Body of pancreas (tissue), 4 donors: ENCODE data around the gene FANCD2OS. TPM values are rescaled to one million over a fixed set of nuclear protein-coding genes. Genes with fewer than 3 reads are reported as not detected.
"Not testable (repeated sequence)": the region's sequence is repeated elsewhere in the genome, so short reads cannot be mapped to it uniquely, and the experiment has no call there.

Experiments used
- ATAC-seq: fragments of 150-250 bp; one replicate; pipeline ENCODE4 v1.9.1; 2016
- DNase-seq, 4 donors: peaks; one replicate each; pipeline ENCODE4 v3.0.0-alpha.2; 2019
- H3K27ac ChIP-seq, 4 donors: fragments of 200-600 bp; sonication (generic); 1 replicate in 3 of 4; 2 replicates in 1 of 4; pipeline versions ENCODE4 v1.5.1 to v1.6.1; 2016 to 2019; ENCODE audit warnings: mild to moderate bottlenecking in 1 of 4, mixed read lengths in 1 of 4, moderate library complexity in 1 of 4
- H3K27me3 ChIP-seq, 2 donors: fragments of 200-600 bp; sonication (generic); one replicate each; pipeline ENCODE4 v1.6.0; 2016; ENCODE audit warnings: mild to moderate bottlenecking in 1 of 2
- H3K36me3 ChIP-seq, 2 donors: fragments of 200-600 bp; sonication (generic); replicated peaks in 1 of 2; 2 replicates each; pipeline ENCODE4 v1.5.1; 2016; ENCODE audit warnings: low read depth in 2 of 2; ENCODE audit not compliant: insufficient read depth in 1 of 2
- H3K4me1 ChIP-seq: fragments of 200-600 bp; sonication (generic); one replicate; pipeline ENCODE4 v1.6.0; 2016
- H3K4me3 ChIP-seq, 2 donors: fragments of 200-600 bp; sonication (generic); 1 replicate in 1 of 2; 2 replicates in 1 of 2; pipeline ENCODE4 v1.5.1; 2016 to 2019
- H3K9me3 ChIP-seq, 3 donors: fragments of 200-600 bp; sonication (generic); 1 replicate in 2 of 3; 2 replicates in 1 of 3; pipeline ENCODE4 v1.5.1; 2016
- CTCF ChIP-seq, 7 experiments: fragments of 450-650 bp in 4 of 7; fragments of 200-600 bp in 3 of 7; sonication (generic) in 3 of 7; IDR thresholded peaks; one replicate each; pipeline ENCODE4 v1.5.1; 2016 to 2019; ENCODE audit warnings: antibody characterized with exemption in 7 of 7
- POLR2A ChIP-seq, 3 donors: fragments of 450-650 bp; IDR thresholded peaks; one replicate each; pipeline ENCODE4 v1.6.1; 2016; ENCODE audit warnings: antibody characterized with exemption in 3 of 3, mild to moderate bottlenecking in 2 of 3
- WGBS, 2 donors: methylation state at CpG; one replicate each; pipeline ENCODE4 v1.1.5; 2017; 5-methylcytosine and 5-hydroxymethylcytosine counted together
- intact Hi-C: fragments of 100-400 bp; cut with DNase I; formaldehyde crosslinking; loops from one replicate; pipeline ENCODE4 v1.15.1; 2023
- total RNA-seq, 2 donors: library from RNA; depleted of rRNA; stranded (reverse); fragments of >200 nt; gene quantifications; one replicate each; pipeline ENCODE4 v1.1.0, GENCODE V29; 2016

FANCD2OS gene
- total RNA-seq, 2 donors from 2014 or later = not detected

- DNase-seq = peak in 3 of 4 donors; percentile 19 to 68 (median 49)
- H3K9me3 ChIP-seq = no peaks in the 10 kb centered on the region
- H3K36me3 ChIP-seq = no peaks in the 10 kb centered on the region
- H3K4me3 ChIP-seq = no peak overlapping the region
- 53 to 63% methylated on average over 6 of the region's 6 CpGs for WGBS, 2 donors
- peak; percentile 72 for ATAC-seq
- no peaks in the 10 kb centered on the region for H3K27me3 ChIP-seq
- peaks cover 9% of the 10 kb centered on the region for H3K4me1 ChIP-seq
- H3K27ac ChIP-seq = peak overlapping the region in 2 of 4 donors; percentile 2 to 14
- intact Hi-C loops = no loop called here
- TF ChIP-seq CTCF (IDR thresholded peaks at IDR 0.05) (no peak), POLR2A (IDR thresholded peaks at IDR 0.05) (no peak)
These were observed 17.9 kb downstream of the FANCD2OS start for GRCh38 chr3:10090179-10090578.

DNA sequence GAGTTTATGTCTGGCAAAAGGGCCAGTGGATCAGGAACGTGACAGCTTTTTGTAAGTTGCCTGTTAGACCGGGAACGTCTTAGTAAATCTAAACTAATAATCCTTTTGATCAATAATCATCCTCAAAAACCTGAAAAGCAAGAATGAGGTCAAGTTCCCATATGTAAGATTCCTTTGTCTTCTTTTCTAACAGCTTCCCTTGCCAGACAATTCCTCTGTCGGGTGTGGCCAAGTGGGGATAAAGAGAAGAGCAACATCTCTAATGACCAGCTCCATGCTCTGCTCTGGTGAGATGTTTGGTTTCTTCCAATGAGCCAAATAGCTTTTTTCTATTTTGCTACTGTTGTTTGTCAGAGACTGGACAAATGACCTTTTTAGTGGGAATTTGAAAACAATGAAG lies 19.8 kb downstream of the FANCD2OS start:
- DNase-seq = no peak
- 72 to 89% methylated on average over 4 of the region's 4 CpGs for WGBS, 2 donors
- intact Hi-C loops = no loop called here
- H3K4me1 ChIP-seq = peaks cover 9% of the 10 kb centered on the region
- no peaks in the 10 kb centered on the region for H3K36me3 ChIP-seq
- no peak for ATAC-seq
- no peak overlapping the region for H3K4me3 ChIP-seq
- H3K9me3 ChIP-seq = no peaks in the 10 kb centered on the region
- H3K27me3 ChIP-seq = no peaks in the 10 kb centered on the region
- H3K27ac ChIP-seq = no peak overlapping the region
- TF ChIP-seq POLR2A (IDR thresholded peaks at IDR 0.05) = no peak
- no peak for TF ChIP-seq CTCF (IDR thresholded peaks at IDR 0.05)

GRCh38 chr3:10085738-10086137 lies 22.3 kb downstream of the FANCD2OS start:
- Histone ChIP-seq H3K36me3 (no peaks in the 10 kb centered on the region), H3K4me3 (no peak overlapping the region), H3K27ac (no peak overlapping the region), H3K4me1 (peaks cover 4% of the 10 kb centered on the region), H3K9me3 (no peaks in the 10 kb centered on the region), H3K27me3 (no peaks in the 10 kb centered on the region)
- DNase-seq (no peak), ATAC-seq (no peak)
- TF ChIP-seq POLR2A (IDR thresholded peaks at IDR 0.05) (no peak), CTCF (IDR thresholded peaks at IDR 0.05) (no peak)
- intact Hi-C loops = no loop called here
- 88 to 90% methylated on average over 1 of the region's 1 CpG for WGBS, 2 donors

GRCh38 chr3:10081871-10082270 lies 26.2 kb downstream of the FANCD2OS start:
- intact Hi-C loops = no loop called here
- no peaks in the 10 kb centered on the region for H3K36me3 ChIP-seq
- WGBS, 2 donors = 89 to 94% methylated on average over 4 of the region's 4 CpGs
- ATAC-seq = no peak
- H3K4me3 ChIP-seq = no peak overlapping the region
- no peak overlapping the region for H3K27ac ChIP-seq
- H3K9me3 ChIP-seq = no peaks in the 10 kb centered on the region
- H3K4me1 ChIP-seq = no peaks in the 10 kb centered on the region
- TF ChIP-seq POLR2A (IDR thresholded peaks at IDR 0.05) (no peak), CTCF (IDR thresholded peaks at IDR 0.05) (no peak)
- DNase-seq = no peak
- no peaks in the 10 kb centered on the region for H3K27me3 ChIP-seq

DNA sequence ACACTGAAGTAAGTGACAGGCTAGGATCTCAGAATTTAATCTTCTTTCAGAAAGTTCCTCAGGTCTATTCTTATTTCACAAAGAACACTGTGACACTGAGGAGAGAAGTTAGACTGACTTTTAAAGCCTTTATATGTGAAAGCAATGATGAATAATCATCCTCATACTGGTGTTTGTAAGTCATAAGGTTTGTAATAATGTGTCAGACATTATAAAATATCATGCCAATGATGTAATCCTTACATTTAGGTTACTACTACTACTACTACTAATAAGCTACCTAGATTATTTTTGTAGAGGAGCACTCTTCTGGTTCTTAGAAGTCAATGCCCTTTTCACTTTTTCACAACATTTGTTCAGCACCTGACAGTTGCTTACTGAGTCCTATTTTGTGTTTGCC lies 33.4 kb downstream of the FANCD2OS start:
- no peak for TF ChIP-seq POLR2A (IDR thresholded peaks at IDR 0.05)
- no peak for TF ChIP-seq CTCF (IDR thresholded peaks at IDR 0.05)
- no peak overlapping the region for H3K27ac ChIP-seq
- H3K36me3 ChIP-seq = no peaks in the 10 kb centered on the region
- H3K4me3 ChIP-seq = no peak overlapping the region
- no peaks in the 10 kb centered on the region for H3K4me1 ChIP-seq
- DNase-seq (no peak), ATAC-seq (no peak)
- H3K27me3 ChIP-seq = no peaks in the 10 kb centered on the region
- intact Hi-C loops = no loop called here
- H3K9me3 ChIP-seq = no peaks in the 10 kb centered on the region

DNA sequence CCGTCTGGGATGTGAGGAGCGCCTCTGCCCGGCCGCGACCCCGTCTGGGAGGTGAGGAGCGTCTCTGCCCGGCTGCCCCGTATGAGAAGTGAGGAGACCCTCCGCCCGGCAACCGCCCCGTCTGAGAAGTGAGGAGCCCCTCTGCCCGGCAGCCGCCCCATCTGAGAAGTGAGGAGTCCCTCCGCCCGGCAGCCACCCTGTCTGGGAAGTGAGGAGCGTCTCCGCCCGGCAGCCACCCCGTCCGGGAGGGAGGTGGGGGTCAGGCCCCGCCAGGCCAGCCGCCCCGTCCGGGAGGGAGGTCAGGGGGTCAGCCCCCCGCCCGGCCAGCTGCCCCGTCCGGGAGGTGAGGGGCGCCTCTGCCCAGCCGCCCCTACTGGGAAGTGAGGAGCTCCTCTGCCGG lies 38.0 kb downstream of the FANCD2OS start:
- WGBS, 2 donors = 97 to 98% methylated on average over 13 to 15 of the region's 33 CpGs
- H3K27me3 ChIP-seq, H3K36me3 ChIP-seq, intact Hi-C loops, H3K4me1 ChIP-seq, H3K27ac ChIP-seq, H3K9me3 ChIP-seq, H3K4me3 ChIP-seq, DNase-seq, ATAC-seq: not testable (repeated sequence)
